ENCODE results near the gene OCSTAMP.

DNA sequence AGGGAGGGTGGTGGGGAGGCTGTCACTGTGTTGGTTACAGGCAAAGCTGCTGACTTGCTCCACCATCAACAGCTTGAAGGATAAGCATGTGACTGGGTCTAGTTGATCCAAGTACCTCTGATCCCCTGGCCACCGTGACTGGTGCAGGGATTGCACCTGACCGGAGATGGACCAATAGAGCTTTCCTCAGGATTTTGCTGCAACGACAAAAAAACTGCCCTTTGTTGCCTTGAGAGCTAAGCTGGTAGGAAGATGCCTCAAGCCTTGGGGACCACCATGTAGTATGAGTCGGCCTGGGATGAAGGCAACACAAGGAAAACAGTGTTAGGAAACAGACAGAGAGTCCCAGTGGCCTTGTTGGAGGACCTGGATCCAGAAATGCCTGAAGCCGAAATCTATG, 1.8 kb downstream of the OCSTAMP start:
- TF ChIP-seq, protein P1, sequence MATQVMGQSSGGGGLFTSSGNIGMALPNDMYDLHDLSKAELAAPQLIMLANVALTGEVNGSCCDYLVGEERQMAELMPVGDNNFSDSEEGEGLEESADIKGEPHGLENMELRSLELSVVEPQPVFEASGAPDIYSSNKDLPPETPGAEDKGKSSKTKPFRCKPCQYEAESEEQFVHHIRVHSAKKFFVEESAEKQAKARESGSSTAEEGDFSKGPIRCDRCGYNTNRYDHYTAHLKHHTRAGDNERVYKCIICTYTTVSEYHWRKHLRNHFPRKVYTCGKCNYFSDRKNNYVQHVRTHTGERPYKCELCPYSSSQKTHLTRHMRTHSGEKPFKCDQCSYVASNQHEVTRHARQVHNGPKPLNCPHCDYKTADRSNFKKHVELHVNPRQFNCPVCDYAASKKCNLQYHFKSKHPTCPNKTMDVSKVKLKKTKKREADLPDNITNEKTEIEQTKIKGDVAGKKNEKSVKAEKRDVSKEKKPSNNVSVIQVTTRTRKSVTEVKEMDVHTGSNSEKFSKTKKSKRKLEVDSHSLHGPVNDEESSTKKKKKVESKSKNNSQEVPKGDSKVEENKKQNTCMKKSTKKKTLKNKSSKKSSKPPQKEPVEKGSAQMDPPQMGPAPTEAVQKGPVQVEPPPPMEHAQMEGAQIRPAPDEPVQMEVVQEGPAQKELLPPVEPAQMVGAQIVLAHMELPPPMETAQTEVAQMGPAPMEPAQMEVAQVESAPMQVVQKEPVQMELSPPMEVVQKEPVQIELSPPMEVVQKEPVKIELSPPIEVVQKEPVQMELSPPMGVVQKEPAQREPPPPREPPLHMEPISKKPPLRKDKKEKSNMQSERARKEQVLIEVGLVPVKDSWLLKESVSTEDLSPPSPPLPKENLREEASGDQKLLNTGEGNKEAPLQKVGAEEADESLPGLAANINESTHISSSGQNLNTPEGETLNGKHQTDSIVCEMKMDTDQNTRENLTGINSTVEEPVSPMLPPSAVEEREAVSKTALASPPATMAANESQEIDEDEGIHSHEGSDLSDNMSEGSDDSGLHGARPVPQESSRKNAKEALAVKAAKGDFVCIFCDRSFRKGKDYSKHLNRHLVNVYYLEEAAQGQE (IDR thresholded peaks at IDR 0.05; ENCODE audit: insufficient read depth in 1 of 2, low read depth in 2 of 2, low read length in 2 of 2): no peak
- no peak for TF ChIP-seq TAF1 (IDR thresholded peaks at IDR 0.05; ENCODE audit: borderline replicate concordance, insufficient read depth, low read length)
- TF ChIP-seq POLR2AphosphoS5 (IDR thresholded peaks at IDR 0.05; ENCODE audit: low read depth, low read length): no peak

All from PFSK-1 (cell line).